ENCODE results near the gene KCNJ1.

Gene KCNJ1

DNA sequence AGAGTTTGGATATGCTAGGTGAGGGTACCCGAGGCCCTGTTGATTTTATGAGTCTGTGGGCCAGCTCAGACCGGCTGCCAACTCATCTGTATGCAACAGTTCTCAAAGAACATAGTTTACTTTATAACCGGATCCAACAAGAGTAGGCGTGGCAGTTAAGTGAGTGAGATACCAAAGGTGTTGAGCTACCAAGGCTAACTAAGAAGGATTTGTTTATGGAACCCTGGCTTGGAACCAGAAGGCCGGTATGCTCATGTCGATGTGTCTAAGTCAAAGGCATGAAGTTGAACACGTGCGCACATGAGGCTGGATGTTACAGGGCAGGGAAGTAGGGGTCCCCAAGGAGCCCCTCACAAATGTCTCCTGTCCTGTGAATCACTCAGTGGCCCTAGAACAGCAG is at the start of gene KCNJ1:
TSS of gene KCNJ1 (minus strand) at position 20 of the 400 bp plus-strand sequence. CDS start 27,053 bp downstream, outside the sequence.
- DNase-seq = no peak

GRCh38 chr11:128916681-128917080 is 49.6 kb upstream of the KCNJ1 start:
- no peak for DNase-seq

DNA sequence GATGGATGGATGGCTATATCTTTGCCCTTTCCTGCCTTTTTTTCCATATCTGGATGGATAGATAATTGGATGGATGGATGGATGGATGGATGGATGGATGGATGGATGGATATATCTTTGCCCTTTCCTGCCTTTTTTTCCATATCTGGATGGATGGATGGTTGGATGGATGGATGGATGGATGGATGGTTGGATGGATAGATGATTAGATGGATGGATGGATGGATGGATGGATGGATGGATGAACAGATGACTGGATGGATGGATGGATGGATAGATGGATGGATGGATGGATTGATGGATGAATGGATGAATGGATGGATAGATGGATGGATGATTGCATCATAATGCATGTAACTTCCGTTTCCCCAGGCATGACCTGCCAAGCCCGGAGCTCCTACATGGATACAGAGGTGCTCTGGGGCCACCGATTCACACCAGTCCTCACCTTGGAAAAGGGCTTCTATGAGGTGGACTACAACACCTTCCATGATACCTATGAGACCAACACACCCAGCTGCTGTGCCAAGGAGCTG is 49.0 kb upstream of the KCNJ1 start:
- DNase-seq = no peak

DNA sequence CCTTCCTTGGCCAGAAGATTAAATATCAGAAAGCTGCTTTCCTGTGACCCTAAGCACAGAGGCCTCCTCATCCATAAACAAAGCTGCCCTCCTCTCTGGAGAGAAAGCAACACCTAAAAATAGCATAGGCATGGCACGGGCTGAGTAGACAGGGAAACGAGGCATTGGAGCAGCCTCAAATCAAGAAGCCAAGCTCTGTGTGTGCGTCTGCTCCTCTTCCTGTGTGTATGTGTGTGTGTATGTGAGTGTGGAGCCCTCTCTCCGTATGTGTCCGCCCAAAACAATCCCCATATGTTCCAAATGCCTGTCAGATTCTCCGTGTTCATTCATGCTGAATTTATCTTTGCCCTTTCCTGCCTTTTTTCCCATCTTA is 48.0 kb upstream of the KCNJ1 start:
- no peak for DNase-seq

DNA sequence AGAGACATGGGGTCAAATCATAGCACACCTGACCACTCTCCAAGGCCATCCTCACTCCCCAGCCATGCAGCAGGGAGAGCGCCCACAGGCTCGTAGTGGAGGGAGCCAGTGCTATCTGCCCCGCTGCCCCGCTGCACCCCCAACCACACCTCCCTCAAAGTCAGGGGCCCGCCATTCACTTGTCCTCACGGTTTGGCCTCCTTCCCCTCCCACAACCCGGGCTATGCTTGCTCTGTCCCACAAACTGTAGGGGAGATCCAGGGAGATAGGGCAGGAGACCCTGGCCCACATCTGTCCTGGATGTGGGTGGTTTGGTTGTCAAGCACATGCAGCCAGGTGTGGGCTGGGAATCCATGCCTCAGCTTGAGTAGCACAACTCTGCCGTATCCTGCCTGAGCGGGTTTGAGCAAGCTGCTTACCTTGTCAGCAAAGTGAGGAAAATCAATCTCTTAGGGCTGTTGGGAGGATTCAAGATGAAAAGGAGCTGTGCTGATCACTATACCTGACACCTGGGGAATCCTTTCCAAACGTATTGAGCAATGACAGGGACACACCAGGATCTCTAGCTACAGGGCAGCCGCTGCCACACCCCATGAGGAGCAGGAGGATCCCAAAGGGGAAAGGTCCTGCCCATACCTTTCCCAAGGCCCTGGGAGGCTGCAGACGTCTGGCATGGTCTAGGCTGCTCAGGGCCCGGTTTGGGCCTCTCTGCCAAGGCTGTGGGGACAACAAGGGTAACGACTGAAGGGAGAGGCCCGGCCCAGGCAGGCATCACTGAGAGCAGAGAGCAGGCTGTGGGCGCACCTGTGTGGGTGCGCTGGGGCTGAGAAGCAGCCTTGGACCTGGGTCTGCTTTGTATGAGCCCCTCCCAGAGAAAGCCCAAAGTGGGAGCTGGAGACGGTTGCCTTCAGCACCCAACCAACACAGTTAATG is 47.4 kb upstream of the KCNJ1 start:
- no peak for DNase-seq

DNA sequence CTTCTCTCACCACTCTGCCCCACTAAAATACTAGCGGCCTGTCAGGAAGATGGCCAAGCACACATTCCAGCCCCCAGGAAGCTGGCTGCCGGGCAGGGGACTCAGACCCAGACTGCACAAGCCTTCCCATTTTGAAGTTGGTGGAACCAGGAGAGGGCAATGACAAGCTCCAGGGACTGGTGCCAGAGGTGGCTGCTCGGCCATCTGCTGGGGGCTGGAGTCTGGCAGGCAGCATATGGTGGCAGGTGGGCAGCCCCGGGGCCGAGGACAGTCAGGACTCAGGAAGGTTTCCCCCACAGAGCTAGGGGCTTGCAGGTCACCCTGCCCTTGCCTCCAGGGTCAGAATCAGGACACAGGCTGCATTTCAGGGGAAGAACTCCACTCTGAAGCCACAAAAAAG is 46.7 kb upstream of the KCNJ1 start:
- DNase-seq = no peak

GRCh38 chr11:128911701-128912100 is 44.6 kb upstream of the KCNJ1 start:
- DNase-seq = no peak

GRCh38 chr11:128911239-128911638 is 44.1 kb upstream of the KCNJ1 start:
- no peak for DNase-seq

GRCh38 chr11:128910576-128910975 is 43.5 kb upstream of the KCNJ1 start:
- no peak for DNase-seq

- DNase-seq = no peak
Observed at GRCh38 chr11:128909438-128910125, 42.5 kb upstream of the KCNJ1 start.

DNA sequence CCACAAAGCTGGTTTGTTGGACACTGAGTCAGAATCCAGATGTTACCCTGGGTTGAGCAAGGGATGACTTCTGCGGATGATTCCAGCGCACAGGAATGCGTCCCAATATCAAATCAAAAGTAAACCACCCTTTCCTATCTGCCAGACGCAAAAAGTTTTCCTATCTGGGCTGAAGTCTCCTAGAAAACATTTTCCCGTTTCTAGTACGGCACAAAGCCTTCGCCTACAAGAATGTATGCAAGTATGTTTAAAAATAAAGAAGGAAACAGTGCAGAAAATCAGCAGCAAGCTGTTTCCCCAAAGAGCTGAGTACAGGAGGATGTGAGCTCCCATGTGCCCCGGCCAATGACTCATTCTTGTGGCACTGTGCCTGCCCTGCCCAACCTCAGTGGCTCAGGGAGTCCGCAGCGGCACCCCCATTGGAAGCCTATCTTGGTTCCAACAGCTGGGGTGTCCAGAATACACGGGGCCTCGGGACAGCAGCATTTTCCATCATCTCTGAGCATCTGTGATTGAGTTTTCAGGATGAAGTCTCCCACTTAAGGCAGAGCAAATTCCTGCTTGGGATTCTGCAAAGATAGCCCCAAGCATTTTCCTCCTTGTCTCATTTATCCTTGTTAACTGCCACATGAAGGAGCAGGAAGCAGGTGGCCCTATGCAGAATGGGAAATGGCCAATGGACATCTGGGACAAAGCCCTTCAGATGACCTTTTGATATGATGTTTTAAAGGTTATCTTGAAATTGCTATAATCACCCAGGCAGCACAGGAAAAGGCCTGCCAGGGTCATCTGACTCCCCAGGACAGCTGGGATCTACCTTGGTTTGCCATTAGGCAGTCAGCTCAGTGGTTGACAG is 41.5 kb upstream of the KCNJ1 start:
- no peak for DNase-seq

- DNase-seq = no peak
Observed at GRCh38 chr11:128907585-128907984, 40.5 kb upstream of the KCNJ1 start.

- no peak for DNase-seq
Observed at GRCh38 chr11:128906185-128907050, 39.3 kb upstream of the KCNJ1 start.

- peak; percentile 20 for DNase-seq
Observed at GRCh38 chr11:128905345-128906184, 38.5 kb upstream of the KCNJ1 start.

- DNase-seq = no peak
Observed at GRCh38 chr11:128904656-128905344, 37.7 kb upstream of the KCNJ1 start.

DNA sequence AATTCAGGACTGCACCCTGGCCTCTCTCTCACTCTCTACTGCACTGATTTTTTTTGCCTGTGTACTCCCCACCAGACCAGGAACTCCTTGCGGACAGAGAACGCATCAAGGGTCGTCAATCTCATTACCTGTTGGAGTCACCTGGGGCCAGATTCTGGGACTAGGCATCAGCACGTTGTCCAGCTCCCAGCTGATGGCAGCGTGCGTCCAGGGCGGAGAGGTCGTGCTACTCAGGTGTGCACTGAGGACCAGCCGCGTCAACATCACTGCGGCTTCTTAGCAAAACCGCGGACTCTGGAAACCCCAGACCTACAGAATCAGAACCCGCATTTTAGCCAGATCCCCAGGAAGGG is 37.2 kb upstream of the KCNJ1 start:
- no peak for DNase-seq

- DNase-seq = no peak
Observed at GRCh38 chr11:128903248-128904061, 36.4 kb upstream of the KCNJ1 start.

DNA sequence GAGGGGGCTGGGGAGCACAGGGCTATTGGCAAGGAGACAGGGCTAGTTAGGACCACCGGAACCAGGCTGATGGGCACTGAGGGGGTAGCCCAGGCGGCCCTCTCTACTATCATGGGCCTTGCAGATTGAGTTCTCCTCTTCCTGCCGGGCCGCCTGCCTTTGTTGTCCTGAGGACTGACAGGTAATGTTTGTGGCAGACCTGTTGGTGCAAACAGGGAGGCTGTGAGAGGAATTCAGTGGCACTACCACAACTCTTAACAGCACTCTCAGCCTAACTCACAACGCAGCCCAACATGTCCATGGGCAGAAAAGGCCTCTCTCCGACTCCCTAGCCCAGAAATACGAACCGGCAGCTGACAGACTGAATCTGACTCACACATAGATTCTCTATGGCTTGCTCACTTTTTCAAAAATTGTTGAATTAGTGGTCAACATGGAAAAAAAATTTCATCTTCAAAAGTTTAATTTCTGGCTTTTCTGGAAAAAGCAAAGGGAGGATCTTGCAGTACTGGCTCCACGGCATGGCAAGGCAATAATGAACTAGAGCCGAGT is 35.5 kb upstream of the KCNJ1 start:
- DNase-seq = no peak

Measured in activated T-cell treated with anti-CD3 and anti-CD28 coated beads for 4 hours (primary cell).